NCI-H2227 treated with DMSO at 0.1 percent for 48 hours (cell line): ENCODE data around the gene EPDR1.

ENCODE experiments used
- DNase-seq: peaks from one replicate; lab custom pipeline; 2025; lab: John Stamatoyannopoulos, UW

The EPDR1 gene

DNA sequence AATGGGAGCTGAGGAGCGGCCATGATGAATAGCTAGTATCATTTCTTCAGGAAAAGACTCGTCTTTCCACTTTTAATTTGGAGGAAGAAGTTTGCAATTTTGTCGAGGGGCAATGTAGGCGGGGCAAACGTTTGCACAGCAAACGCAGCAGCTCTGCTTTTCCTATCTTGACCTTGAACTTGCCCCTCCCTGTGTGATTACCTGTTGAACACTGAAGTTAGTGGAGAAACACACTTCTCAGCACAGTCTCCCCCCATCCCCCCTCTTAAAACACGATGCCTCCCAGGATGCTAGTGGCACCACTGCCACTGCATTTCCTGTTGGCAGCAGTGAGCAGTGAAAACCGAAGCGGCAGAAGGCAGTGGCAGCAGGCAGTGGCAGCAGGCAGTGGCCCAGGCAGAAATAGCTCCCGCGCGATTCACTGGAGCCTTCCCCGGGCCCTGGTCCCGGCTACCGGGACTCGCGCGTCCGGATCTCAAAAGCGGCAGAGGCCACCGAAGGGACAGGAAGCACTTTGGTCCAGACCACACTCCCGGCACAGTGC lies at the start of gene EPDR1:
Gene EPDR1, plus strand, starts transcription at position 336 of the 544 bp plus-strand sequence. CDS start 300 bp downstream, outside the sequence.
- no peak for DNase-seq

DNA sequence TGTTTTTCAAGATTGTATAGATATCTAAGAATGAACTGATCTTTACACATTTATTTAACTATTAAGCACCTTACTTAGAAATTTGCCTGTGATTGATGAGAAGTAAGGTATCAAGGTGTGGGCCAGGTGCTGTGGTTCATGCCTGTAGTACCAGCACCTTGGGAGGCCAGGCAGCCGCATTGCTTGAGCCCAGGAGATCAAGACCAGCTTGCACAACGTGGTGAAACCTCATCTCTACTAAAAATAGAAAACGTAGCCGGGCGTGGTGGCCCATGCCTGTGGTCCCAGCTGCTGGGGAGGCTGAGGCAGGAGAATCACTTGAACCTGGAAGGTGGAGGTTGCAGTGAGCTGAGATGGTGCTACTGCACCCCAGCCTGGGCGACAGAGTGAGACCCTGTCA lies 38.4 kb upstream of the EPDR1 start:
- DNase-seq: no peak

DNA sequence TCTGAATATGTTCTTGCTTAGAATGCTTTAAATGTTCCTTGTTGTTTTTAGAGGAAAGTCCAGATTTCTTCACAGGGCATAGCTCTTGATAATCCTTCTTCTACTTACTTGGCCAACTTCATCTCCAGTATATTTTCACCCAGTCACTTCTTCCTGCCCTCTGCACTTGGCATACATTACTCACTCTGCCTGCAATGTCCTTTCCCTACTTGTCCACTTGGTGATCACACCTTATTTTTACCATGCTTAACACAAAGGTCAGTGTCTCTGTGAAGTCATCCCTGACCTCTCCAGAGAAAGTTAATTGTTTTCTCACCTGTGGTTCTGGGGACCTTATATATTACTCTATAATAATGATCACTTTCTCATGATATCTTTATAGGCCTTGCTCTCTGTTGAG lies 27.1 kb upstream of the EPDR1 start:
- no peak for DNase-seq

DNA sequence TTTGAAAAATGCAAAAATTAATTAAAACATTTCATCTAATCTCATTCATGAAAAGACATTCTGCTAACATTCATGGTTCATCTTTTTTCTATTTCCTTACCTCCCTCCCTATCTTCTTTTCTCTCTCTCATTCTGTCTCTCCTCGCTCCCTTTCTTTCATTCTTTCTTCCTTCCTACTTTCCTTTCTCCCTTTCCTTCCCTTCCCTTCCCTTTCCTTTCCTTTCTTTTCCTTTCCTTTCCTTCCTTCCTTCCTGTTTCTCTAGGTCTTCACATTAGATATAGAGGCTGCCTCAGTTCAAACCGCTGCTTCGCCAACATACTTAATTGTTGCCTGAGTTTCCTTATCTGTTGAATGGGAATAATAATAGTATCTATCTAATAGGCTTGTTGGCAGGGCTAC lies 25.8 kb upstream of the EPDR1 start:
- DNase-seq: no peak

DNA sequence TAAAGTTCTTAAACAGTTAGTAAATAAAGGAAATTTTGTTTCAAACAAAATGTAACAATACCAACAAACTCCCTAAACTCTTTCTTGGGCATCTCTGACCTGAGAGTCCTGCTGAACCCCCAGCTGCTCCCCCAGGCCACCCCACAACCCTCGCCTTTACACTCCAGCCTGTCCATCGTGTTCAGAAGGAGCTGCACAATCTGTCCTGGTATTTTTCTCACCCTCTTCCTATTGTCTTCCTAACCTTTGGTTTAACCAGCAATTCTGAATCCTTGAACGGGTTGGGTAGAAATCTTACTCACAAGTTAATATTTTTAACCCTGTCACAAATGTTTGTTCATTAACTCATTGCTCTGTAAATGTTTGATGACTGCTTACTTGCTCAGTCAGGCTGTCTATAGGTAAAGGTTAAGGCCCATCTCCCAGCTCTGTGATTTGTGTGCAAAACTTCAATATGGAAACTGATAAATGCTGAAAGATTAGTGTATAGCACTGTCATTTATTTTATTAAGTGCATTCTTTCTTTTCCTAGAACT lies 20.7 kb upstream of the EPDR1 start:
- no peak for DNase-seq

DNA sequence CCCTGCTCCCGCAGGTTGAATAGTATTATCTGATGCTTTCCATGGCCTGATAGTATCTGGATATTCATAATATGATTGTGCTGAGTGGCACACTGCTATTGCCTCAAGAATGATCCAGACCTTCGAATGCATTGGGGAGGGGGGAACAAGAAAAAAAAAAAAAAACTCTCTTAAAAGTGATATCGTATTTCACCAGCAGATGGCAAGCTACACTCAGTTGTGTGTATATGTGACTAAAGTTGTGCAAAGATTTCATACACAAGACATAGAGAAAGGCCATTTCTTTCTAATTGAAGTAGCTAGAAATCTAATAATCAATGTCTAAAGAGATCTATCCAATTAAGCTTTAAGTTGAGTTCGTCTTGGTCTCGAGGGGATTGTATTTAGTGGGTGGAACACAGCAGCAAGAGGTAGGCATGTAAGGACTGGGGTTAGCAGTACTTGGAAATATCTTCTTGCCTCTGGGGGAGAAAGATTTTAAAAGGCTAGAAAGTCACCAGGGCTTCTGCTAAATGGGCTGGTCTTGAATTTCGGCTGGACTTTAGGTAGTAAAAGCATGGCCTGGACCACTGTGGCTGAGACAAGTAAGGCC lies 19.1 kb upstream of the EPDR1 start:
- no peak for DNase-seq

DNA sequence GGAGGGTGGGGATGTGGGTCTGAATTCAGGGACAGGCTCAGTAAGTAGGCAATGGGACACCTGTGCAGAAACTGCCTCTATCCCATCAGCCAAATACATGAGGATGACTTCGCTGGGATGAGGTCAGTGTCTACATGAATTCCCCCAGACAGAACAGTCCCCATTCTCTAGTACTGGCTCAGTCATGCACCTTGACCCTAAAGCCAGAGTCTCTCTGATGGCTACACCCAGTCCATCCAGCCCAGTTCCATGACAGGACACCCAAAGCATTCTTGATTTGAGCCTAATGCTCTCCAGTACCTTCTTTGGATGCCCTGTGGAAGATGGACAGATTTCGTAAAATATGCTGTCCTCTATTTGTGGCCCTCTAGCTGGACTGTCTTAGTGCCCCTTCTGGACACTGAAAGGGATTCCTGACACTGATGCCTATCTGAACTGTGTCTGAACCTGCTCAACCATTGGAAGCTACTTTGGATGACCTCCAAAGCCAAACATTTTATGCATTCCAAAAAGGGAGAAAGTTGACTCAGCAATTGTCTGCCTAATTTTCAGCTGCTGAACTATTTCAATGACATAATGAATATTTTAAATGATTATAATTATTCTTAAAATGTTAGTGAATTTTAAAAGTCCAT lies 18.4 kb upstream of the EPDR1 start:
- no peak for DNase-seq

DNA sequence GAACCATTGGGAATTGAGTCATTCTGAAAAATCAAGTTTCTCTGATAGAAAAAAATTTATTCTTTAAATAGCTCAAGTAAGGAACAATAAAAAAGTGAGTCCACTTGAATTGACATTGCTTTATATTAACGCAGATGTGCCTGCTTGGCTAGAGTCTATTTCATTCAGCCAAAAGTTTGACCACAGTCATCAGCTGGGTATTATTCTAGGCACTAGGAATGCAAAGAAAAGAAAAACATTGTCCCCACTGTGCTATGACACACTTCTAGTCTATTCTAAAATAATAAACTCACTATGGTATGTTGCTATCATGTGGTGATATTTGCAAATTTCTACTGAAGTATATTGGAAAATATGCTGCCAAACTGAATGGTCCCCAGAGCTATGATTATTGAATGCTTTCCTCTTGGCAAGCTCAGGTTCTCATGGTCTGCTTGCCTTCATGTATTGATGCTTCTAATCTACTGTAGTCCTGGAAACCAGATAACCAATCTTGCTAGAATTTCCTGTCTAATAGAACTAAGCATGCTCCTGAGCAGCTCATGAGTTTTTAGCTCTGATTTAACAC lies 12.1 kb upstream of the EPDR1 start:
- no peak for DNase-seq

DNA sequence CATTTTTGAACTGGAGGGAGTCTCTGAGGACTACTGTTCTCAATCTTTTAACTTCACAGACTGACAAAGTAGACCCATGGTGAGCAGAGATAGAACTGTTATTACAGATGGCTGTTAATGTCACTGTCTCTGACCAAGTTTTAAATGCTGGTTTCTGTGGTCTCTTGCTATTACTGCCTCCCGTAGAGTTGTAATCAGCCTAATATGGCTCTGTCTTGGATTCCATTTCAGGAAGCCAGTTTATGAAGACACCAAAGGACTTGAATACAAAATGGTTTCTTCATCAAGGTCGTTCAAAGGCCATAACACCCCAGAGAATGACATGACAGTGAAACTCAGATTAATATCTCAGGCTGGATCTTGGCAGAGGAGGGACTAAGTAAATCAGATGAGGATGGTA lies 7.7 kb upstream of the EPDR1 start:
- no peak for DNase-seq

DNA sequence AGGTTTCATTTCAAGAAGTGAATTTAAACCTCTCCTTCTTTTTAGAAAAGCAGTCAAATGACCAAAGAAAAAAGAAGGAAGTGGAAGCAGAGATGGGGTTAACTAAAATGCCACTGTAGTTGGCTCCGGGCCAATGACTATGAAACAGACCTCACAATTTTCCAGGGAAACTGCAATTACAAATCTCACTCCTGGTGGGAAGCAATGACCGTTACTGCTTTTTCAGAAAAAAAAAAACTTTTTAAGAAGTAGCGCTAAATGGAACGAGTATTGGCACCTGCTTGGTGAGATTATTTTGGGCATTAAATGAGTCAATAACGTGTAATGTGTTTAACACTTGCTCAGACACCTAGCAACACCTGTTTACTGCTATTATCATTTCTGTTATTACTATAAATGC lies 5.0 kb upstream of the EPDR1 start:
- no peak for DNase-seq

DNA sequence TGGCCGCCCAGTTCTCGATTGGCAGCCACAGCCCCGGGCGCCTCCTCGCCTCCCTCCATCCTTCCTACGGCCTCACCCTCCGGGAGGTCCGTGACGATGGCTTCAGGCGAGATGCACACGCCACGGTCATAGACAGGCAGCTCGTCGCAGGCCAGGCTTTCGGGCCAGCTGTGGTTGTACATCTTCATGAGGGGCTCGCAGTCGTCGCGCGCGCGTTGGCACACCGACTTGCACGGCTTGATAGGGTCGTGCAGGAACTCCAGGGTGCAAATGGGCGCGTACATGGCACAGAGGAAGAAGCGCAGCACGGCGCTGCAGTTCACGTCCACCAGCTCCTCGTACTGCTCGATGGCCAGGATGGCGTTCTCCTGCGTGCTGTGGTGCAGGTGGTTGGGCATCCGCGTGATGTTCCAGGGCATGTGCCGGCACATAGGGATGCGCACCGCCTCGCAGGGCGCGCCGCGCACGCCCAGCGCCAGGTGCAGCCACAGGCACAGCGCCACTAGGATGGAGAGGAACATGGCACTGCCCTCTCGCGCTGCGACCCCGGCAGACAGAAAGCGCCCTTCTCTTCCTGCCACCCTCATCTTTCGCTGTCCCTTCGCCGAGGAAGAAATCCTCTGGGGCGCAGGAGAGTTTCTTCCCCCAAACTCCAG lies 4.3 kb upstream of the EPDR1 start:
- DNase-seq: no peak

DNA sequence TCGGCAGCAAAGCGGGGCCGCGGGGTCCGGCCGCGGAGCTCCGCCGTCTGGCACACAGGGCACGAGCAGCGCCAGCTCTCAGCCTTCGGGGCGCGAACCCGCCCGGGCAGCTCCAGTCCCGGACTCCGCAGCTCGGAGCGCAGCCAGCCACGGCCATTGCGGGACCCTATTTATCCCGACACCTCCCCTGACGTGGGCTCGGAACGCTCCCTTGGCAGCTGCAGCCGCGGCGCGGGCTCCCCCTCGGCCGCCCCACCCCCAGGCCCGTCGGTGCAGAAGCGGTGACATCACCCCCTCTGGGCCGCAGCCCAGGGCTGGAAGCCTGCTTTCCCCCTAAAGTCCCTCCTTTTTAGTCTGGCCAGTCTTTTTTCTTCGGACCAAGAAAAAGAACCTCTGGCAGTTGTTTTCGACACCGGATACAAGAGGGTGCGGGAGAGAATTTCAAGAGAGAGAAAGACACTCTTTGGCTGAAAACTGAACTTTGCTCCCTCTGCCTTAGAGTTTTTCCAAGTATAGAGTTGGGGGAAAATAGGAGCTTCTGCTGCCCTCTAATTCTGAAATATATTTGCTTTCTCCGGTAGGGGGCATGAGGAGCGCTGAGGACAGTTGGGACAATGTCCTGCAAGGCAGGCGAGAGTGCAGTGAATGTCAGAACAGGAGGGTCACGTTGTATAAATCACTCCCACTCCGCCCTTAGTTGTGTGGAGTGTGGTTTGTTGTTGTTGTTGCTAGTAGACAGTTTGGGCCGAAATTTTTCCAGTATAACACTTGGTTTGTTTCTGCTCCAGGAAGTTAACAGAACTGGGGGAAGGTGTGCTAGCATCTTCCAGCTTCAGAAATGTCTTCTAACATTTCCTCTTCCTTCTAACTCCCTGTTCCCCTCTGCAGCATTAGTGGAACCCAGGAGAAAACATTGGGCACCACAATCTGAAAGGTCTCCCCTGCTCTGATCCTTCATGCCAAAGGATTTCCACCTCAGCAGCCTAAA lies 3.5 kb upstream of the EPDR1 start, which contains the start of gene SFRP4:
Gene SFRP4, minus strand, starts transcription at position 145 of the 988 bp plus-strand sequence. CDS start 280 bp downstream, outside the sequence.
- no peak for DNase-seq

DNA sequence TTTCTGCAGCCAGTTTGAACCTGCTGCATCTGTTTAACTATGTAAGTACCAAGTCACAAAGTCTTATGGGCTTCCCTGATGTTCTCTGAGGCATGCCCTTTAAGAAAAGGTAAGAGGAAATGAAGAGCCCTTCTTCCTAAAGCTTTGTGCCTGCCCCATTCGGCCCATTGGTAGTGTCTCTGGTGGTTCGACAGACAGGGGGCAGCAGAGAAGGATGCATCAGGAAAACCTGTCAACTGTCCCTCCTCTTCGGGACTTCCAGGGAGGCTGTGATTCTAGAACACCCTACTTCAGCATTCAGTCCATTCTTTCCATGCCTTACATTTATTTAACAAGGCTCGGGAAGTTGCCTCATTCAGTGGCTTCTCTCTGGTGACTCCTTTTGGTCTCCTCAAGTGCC lies 1.9 kb upstream of the EPDR1 start:
- no peak for DNase-seq

DNA sequence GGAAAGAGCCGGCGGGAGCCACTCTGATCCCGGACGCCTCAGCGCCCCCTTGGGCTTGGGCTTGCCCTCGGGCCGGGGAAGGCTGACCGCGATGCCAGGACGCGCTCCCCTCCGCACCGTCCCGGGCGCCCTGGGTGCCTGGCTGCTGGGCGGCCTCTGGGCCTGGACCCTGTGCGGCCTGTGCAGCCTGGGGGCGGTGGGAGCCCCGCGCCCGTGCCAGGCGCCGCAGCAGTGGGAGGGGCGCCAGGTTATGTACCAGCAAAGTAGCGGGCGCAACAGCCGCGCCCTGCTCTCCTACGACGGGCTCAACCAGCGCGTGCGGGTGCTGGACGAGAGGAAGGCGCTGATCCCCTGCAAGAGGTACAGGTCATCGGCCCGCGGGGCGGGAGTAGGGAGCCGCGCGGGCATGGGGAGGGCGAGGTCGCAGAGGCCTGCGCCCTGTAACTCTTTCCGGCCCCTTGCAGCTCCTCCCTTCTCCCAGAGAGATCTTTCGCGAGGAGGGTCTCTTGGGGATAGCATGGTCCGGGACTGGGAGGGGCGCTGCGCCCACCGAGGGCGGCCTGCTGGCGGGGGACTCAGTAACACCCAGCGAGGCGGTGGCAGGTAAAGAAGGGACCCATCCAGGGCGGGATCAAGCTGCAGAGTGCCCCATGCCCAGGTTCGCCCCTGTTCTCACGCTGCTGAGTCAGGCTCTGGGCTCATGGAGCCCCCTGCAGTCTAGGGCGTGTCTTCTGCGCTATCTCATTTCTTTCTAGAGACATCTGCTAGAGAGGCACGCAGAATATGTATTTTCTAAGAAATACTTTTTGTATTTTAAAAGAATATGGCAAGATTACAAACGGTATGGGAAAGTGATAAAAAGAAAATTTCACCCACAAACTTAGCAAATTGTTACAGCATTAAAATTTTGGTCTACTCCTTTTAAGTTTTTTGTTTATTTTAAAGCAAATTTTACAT lies 687 bp downstream of the EPDR1 start:
- no peak for DNase-seq

DNA sequence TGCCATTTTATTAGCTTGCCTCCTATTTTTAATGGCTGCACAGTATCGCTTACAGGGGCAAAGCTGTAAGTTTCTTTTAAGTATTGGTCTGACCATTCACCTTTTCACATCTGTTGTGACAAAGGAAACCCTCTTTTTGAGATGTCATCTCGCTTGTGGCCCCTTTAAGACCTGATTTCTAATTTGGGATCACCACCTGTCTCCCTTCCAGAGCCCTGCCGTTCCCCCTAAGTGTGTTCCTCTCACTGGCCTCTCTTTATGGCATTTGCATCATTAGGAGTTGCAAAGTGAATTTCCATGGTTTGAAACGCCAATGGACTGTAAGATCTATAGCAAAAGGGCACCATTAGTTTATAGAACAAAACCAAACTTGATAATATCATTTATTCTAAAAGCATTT lies 1.4 kb downstream of the EPDR1 start:
- no peak for DNase-seq

DNA sequence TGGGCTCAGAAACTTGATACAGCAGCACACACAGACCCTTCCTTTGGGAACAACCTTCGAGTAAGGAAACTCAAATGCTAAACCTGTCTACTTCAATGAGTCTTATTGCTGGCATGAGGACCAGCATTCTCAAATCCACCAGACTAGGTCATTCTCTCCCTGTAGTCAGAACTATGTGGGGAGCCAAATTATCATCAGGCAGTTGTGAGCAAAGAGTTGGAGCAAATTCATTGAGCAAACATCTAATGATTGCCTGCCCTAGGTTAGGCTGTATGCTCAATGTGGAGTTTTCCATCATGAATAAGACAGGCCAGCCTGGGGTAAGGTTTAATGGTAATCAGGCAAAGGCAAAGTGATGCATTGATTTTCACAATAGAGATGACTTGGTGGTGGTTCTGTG lies 3.6 kb downstream of the EPDR1 start:
- no peak for DNase-seq

DNA sequence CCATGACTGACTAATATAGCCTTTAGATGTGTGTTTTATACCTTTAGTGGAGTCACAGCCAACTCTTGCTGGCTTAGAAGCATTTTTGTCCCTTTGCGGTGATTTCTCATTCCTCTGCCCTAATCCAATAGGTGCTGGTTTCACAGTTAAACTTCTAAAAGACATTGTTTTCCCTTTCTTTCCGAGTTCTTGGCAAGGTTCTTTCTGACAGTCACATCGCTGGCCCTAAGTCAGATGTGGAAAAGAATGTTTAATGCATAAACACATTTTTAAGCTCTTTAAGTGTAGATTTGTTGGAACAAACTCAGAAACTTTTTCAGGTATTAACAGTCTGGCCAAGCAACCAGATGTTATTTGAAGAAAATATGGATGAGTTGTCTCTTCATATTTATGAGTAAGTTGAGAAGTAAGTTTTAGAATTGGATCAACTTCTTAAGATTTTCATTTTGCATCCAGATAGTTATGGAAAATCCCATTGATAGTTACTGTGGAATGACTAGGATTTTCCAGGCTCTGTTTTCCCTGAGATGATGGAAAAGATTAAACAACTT lies 4.1 kb downstream of the EPDR1 start:
- DNase-seq: no peak

DNA sequence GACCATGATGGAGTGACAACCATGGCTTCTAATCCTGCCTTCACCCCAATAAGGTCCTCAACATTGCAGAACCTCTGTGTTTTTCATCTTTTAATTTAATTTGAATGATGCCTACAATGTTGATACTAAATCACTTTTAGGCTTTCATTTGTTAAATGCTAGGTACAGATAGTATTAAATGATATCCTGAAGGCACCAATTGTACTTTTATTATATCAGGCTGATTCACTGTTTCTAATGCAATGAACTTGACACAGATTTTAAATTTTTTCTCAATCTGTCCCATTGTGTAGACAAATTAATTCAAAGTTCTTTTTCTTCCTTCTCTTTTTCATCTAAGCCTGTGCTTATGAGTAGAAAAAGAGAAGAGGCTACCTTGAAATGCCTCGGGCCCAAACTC lies 5.2 kb downstream of the EPDR1 start:
- DNase-seq: no peak

DNA sequence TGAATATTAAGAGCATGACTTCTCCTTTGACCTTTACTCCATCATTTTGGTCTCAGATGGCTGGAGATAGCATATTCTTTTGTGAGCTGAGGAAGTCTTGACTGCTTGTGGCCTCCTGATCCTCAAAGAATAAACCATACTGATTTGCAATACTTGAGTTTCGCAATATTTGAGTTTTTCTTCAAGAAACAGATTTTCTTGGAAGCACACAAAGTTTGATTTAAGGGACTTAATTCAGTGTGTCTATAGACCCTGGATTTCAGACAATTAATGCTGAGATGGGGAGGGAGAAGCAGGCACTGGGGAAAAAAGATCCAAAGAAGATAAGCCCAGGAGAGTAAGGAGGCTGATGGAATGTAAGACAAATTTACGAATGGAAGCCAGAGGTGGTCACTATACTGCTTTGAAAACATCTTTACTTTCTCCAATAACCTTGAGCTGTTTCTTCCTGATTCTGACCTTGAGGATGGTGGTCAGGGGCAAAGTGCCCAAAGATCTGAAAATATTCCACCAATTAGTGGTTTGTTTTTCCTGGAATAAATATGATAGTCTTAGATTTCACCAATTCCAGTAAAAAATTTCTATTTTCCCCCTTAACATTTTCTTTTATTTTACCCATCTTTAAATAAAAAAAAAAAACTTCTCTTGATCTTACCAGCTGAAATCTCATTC lies 7.5 kb downstream of the EPDR1 start:
- no peak for DNase-seq
